ENCODE data around the gene PROP1. TPM values are rescaled to one million over a fixed set of nuclear protein-coding genes. Genes with fewer than 3 reads are reported as not detected.
"Not testable (repeated sequence)": the region's sequence is repeated elsewhere in the genome, so short reads cannot be mapped to it uniquely, and the experiment has no call there.

Gene PROP1
- total and polyA plus RNA-seq, 3 experiments from 2014 or later = not detected

- Mint-ChIP-seq H3K4me1 (peaks cover 3 to 9% (median 7%) of the 10 kb centered on the region in 3 donors), H3K36me3 (peaks cover 0 to 7% (median 4%) of the 10 kb centered on the region in 3 donors), H3K4me3 (no peak overlapping the region), H3K27ac (no peak overlapping the region), H3K9me3 (no peaks in the 10 kb centered on the region), H3K27me3 (no peaks in the 10 kb centered on the region)
- no peaks in the 10 kb centered on the region for H3K36me3 ChIP-seq (ENCODE audit: insufficient read depth, low read length)
- ChIA-PET CTCF (interaction anchor here (1.5 kb wide), 1 partner anchor 11 kb away, joined by 3 read pairs; no protein-coding TSS in a partner anchor), POLR2A (no interaction called here)
- H3K27me3 ChIP-seq (ENCODE audit: insufficient read depth, low read length, poor library complexity, severe bottlenecking) = no peaks in the 10 kb centered on the region
- H3K4me1 ChIP-seq (ENCODE audit: insufficient read depth, low read length) = no peaks in the 10 kb centered on the region
- DNase-seq = no peak
- H3K27ac ChIP-seq (ENCODE audit: low read depth, low read length) = no peak overlapping the region
- H3K9me3 ChIP-seq (ENCODE audit: low read length) = no peaks in the 10 kb centered on the region
- no peak overlapping the region for H3K4me3 ChIP-seq (ENCODE audit: low read length)
Measured at GRCh38 chr5:177963966-177964365, 32.1 kb downstream of the PROP1 start.

- H3K36me3 ChIP-seq (ENCODE audit: insufficient read depth, low read length) = no peaks in the 10 kb centered on the region
- ChIA-PET CTCF (no interaction called here), POLR2A (no interaction called here)
- peaks cover 0 to 19% (median 14%) of the 10 kb centered on the region in 3 donors for H3K36me3 Mint-ChIP-seq
- no peak overlapping the region for H3K27ac Mint-ChIP-seq
- no peak overlapping the region for H3K4me3 Mint-ChIP-seq
- no peak overlapping the region for H3K4me3 ChIP-seq (ENCODE audit: low read length)
- no peaks in the 10 kb centered on the region for H3K4me1 ChIP-seq (ENCODE audit: insufficient read depth, low read length)
- no peaks in the 10 kb centered on the region for H3K9me3 ChIP-seq (ENCODE audit: low read length)
- DNase-seq = no peak
- H3K27ac ChIP-seq (ENCODE audit: low read depth, low read length) = no peak overlapping the region
- no peaks in the 10 kb centered on the region for H3K4me1 Mint-ChIP-seq
- no peaks in the 10 kb centered on the region for H3K27me3 Mint-ChIP-seq
- no peaks in the 10 kb centered on the region for H3K27me3 ChIP-seq (ENCODE audit: insufficient read depth, low read length, poor library complexity, severe bottlenecking)
- no peaks in the 10 kb centered on the region for H3K9me3 Mint-ChIP-seq
Measured at GRCh38 chr5:177959315-177959714, 36.7 kb downstream of the PROP1 start.

GRCh38 chr5:177958696-177959095, 37.3 kb downstream of the PROP1 start:
- Mint-ChIP-seq H3K4me1 (no peaks in the 10 kb centered on the region), H3K4me3 (no peak overlapping the region), H3K36me3 (peaks cover 0 to 21% (median 9%) of the 10 kb centered on the region in 3 donors), H3K27ac (no peak overlapping the region), H3K27me3 (no peaks in the 10 kb centered on the region), H3K9me3 (no peaks in the 10 kb centered on the region)
- POLR2A ChIA-PET = no interaction called here
- Histone ChIP-seq H3K27ac (ENCODE audit: low read depth, low read length) (no peak overlapping the region), H3K27me3 (ENCODE audit: insufficient read depth, low read length, poor library complexity, severe bottlenecking) (no peaks in the 10 kb centered on the region), H3K4me3 (ENCODE audit: low read length) (no peak overlapping the region), H3K4me1 (ENCODE audit: insufficient read depth, low read length) (no peaks in the 10 kb centered on the region), H3K9me3 (ENCODE audit: low read length) (no peaks in the 10 kb centered on the region), H3K36me3 (ENCODE audit: insufficient read depth, low read length) (no peaks in the 10 kb centered on the region)
- CTCF ChIA-PET = no interaction called here
- DNase-seq = no peak

- Histone ChIP-seq H3K9me3 (ENCODE audit: low read length) (no peaks in the 10 kb centered on the region), H3K4me1 (ENCODE audit: insufficient read depth, low read length) (no peaks in the 10 kb centered on the region), H3K36me3 (ENCODE audit: insufficient read depth, low read length) (no peaks in the 10 kb centered on the region), H3K27ac (ENCODE audit: low read depth, low read length) (no peak overlapping the region), H3K4me3 (ENCODE audit: low read length) (no peak overlapping the region), H3K27me3 (ENCODE audit: insufficient read depth, low read length, poor library complexity, severe bottlenecking) (no peaks in the 10 kb centered on the region)
- DNase-seq = no peak
- POLR2A ChIA-PET = no interaction called here
- H3K36me3 Mint-ChIP-seq = peaks cover 0 to 18% (median 7%) of the 10 kb centered on the region in 3 donors
- no peaks in the 10 kb centered on the region for H3K9me3 Mint-ChIP-seq
- H3K27ac Mint-ChIP-seq = no peak overlapping the region
- H3K4me3 Mint-ChIP-seq = no peak overlapping the region
- no peaks in the 10 kb centered on the region for H3K4me1 Mint-ChIP-seq
- H3K27me3 Mint-ChIP-seq = no peaks in the 10 kb centered on the region
- CTCF ChIA-PET = no interaction called here
Measured at GRCh38 chr5:177957241-177957640, 38.8 kb downstream of the PROP1 start.

GRCh38 chr5:177953101-177953500, 42.9 kb downstream of the PROP1 start:
- POLR2A ChIA-PET; H3K4me1 Mint-ChIP-seq; H3K4me3 ChIP-seq (ENCODE audit: low read length); DNase-seq; H3K4me3 Mint-ChIP-seq; H3K27ac Mint-ChIP-seq; H3K27me3 Mint-ChIP-seq; H3K4me1 ChIP-seq (ENCODE audit: insufficient read depth, low read length); H3K27ac ChIP-seq (ENCODE audit: low read depth, low read length); CTCF ChIA-PET; H3K9me3 ChIP-seq (ENCODE audit: low read length); H3K9me3 Mint-ChIP-seq; H3K27me3 ChIP-seq (ENCODE audit: insufficient read depth, low read length, poor library complexity, severe bottlenecking); H3K36me3 ChIP-seq (ENCODE audit: insufficient read depth, low read length): not testable (repeated sequence)
- H3K36me3 Mint-ChIP-seq = peaks cover 0 to 26% (median 12%) of the 10 kb centered on the region in 3 donors

GRCh38 chr5:177949656-177950055, 46.4 kb downstream of the PROP1 start:
- H3K36me3 ChIP-seq (ENCODE audit: insufficient read depth, low read length); H3K27me3 ChIP-seq (ENCODE audit: insufficient read depth, low read length, poor library complexity, severe bottlenecking); H3K27me3 Mint-ChIP-seq; DNase-seq; H3K9me3 ChIP-seq (ENCODE audit: low read length); H3K9me3 Mint-ChIP-seq; H3K4me1 ChIP-seq (ENCODE audit: insufficient read depth, low read length); H3K4me3 Mint-ChIP-seq; H3K4me1 Mint-ChIP-seq; POLR2A ChIA-PET; H3K27ac ChIP-seq (ENCODE audit: low read depth, low read length); H3K4me3 ChIP-seq (ENCODE audit: low read length); H3K27ac Mint-ChIP-seq; CTCF ChIA-PET: not testable (repeated sequence)
- peaks cover 0 to 13% (median 5%) of the 10 kb centered on the region in 3 donors for H3K36me3 Mint-ChIP-seq

GRCh38 chr5:177949065-177949464, 47.0 kb downstream of the PROP1 start:
- CTCF ChIA-PET; POLR2A ChIA-PET; H3K36me3 ChIP-seq (ENCODE audit: insufficient read depth, low read length); DNase-seq; H3K27ac Mint-ChIP-seq; H3K9me3 Mint-ChIP-seq; H3K27ac ChIP-seq (ENCODE audit: low read depth, low read length); H3K4me1 ChIP-seq (ENCODE audit: insufficient read depth, low read length); H3K9me3 ChIP-seq (ENCODE audit: low read length); H3K4me3 Mint-ChIP-seq; H3K4me1 Mint-ChIP-seq; H3K27me3 ChIP-seq (ENCODE audit: insufficient read depth, low read length, poor library complexity, severe bottlenecking); H3K4me3 ChIP-seq (ENCODE audit: low read length); H3K27me3 Mint-ChIP-seq: not testable (repeated sequence)
- H3K36me3 Mint-ChIP-seq = peaks cover 0 to 13% (median 5%) of the 10 kb centered on the region in 3 donors

GRCh38 chr5:177947912-177948311, 48.1 kb downstream of the PROP1 start:
- H3K4me1 ChIP-seq (ENCODE audit: insufficient read depth, low read length); H3K9me3 Mint-ChIP-seq; DNase-seq; H3K27me3 ChIP-seq (ENCODE audit: insufficient read depth, low read length, poor library complexity, severe bottlenecking); CTCF ChIA-PET; H3K27ac ChIP-seq (ENCODE audit: low read depth, low read length); H3K4me1 Mint-ChIP-seq; H3K27me3 Mint-ChIP-seq; H3K9me3 ChIP-seq (ENCODE audit: low read length); POLR2A ChIA-PET; H3K4me3 ChIP-seq (ENCODE audit: low read length); H3K36me3 ChIP-seq (ENCODE audit: insufficient read depth, low read length): not testable (repeated sequence)
- Mint-ChIP-seq H3K36me3 (peaks cover 0 to 12% (median 5%) of the 10 kb centered on the region in 3 donors), H3K4me3 (peak overlapping the region in 2 of 7 donors; percentile 24 to 52), H3K27ac (peak overlapping the region in 1 of 8 donors; percentile 27)

Measured in CD8-positive, alpha-beta memory T cell (primary cell).